Measurements from ENCODE around the gene SEMA5A. TPM values are rescaled to one million over a fixed set of nuclear protein-coding genes. Genes with fewer than 3 reads are reported as not detected.
"Not testable (repeated sequence)": the region's sequence is repeated elsewhere in the genome, so short reads cannot be mapped to it uniquely, and the experiment has no call there.

Gene SEMA5A
- total RNA-seq, 1 donor from 2014 or later: 189 TPM

- TF ChIP-seq CTCF (IDR thresholded peaks at IDR 0.05): no peak
- peaks cover 52% of the 10 kb centered on the region for H3K4me1 Mint-ChIP-seq (ENCODE audit: unreplicated experiment)
- no peaks in the 10 kb centered on the region for H3K9me3 Mint-ChIP-seq (ENCODE audit: unreplicated experiment)
- H3K27ac Mint-ChIP-seq (ENCODE audit: unreplicated experiment): peak overlapping the region; percentile 24
- no peak for DNase-seq (ENCODE audit: extremely low spot score, unreplicated experiment)
- no peaks in the 10 kb centered on the region for H3K27me3 Mint-ChIP-seq (ENCODE audit: unreplicated experiment)
- H3K4me3 Mint-ChIP-seq (ENCODE audit: unreplicated experiment): no peak overlapping the region
- peaks cover 14% of the 10 kb centered on the region for H3K36me3 Mint-ChIP-seq (ENCODE audit: unreplicated experiment)
These were observed 189.5 kb downstream of the SEMA5A start for GRCh38 chr5:9356351-9356825.

- Mint-ChIP-seq H3K4me3 (ENCODE audit: unreplicated experiment) (no peak overlapping the region), H3K27me3 (ENCODE audit: unreplicated experiment) (no peaks in the 10 kb centered on the region), H3K4me1 (ENCODE audit: unreplicated experiment) (peaks cover 57% of the 10 kb centered on the region), H3K27ac (ENCODE audit: unreplicated experiment) (no peak overlapping the region), H3K9me3 (ENCODE audit: unreplicated experiment) (no peaks in the 10 kb centered on the region), H3K36me3 (ENCODE audit: unreplicated experiment) (peaks cover 12% of the 10 kb centered on the region)
- DNase-seq (ENCODE audit: extremely low spot score, unreplicated experiment): no peak
- no peak for TF ChIP-seq CTCF (IDR thresholded peaks at IDR 0.05)
These were observed 191.4 kb downstream of the SEMA5A start for GRCh38 chr5:9354336-9355081.

GRCh38 chr5:9353048-9353447 lies 192.8 kb downstream of the SEMA5A start:
- H3K4me1 Mint-ChIP-seq (ENCODE audit: unreplicated experiment): peaks cover 57% of the 10 kb centered on the region
- H3K36me3 Mint-ChIP-seq (ENCODE audit: unreplicated experiment); H3K27me3 Mint-ChIP-seq (ENCODE audit: unreplicated experiment); H3K4me3 Mint-ChIP-seq (ENCODE audit: unreplicated experiment); H3K9me3 Mint-ChIP-seq (ENCODE audit: unreplicated experiment); DNase-seq (ENCODE audit: extremely low spot score, unreplicated experiment); H3K27ac Mint-ChIP-seq (ENCODE audit: unreplicated experiment): not testable (repeated sequence)

GRCh38 chr5:9351546-9351945 lies 194.3 kb downstream of the SEMA5A start:
- H3K27me3 Mint-ChIP-seq (ENCODE audit: unreplicated experiment): no peaks in the 10 kb centered on the region
- no peaks in the 10 kb centered on the region for H3K9me3 Mint-ChIP-seq (ENCODE audit: unreplicated experiment)
- no peak for DNase-seq (ENCODE audit: extremely low spot score, unreplicated experiment)
- H3K27ac Mint-ChIP-seq (ENCODE audit: unreplicated experiment): no peak overlapping the region
- TF ChIP-seq CTCF (IDR thresholded peaks at IDR 0.05): no peak
- H3K36me3 Mint-ChIP-seq (ENCODE audit: unreplicated experiment): peaks cover 6% of the 10 kb centered on the region
- H3K4me1 Mint-ChIP-seq (ENCODE audit: unreplicated experiment): peaks cover 52% of the 10 kb centered on the region
- H3K4me3 Mint-ChIP-seq (ENCODE audit: unreplicated experiment): no peak overlapping the region

GRCh38 chr5:9350301-9350797 lies 195.5 kb downstream of the SEMA5A start:
- Mint-ChIP-seq H3K27ac (ENCODE audit: unreplicated experiment) (peak overlapping the region; percentile 53), H3K27me3 (ENCODE audit: unreplicated experiment) (no peaks in the 10 kb centered on the region), H3K9me3 (ENCODE audit: unreplicated experiment) (no peaks in the 10 kb centered on the region), H3K36me3 (ENCODE audit: unreplicated experiment) (peaks cover 5% of the 10 kb centered on the region), H3K4me3 (ENCODE audit: unreplicated experiment) (no peak overlapping the region), H3K4me1 (ENCODE audit: unreplicated experiment) (peaks cover 44% of the 10 kb centered on the region)
- no peak for TF ChIP-seq CTCF (IDR thresholded peaks at IDR 0.05)
- DNase-seq (ENCODE audit: extremely low spot score, unreplicated experiment): no peak
